HEK293 (cell line): ENCODE results near the gene PNKD.

Experiments
- CTCF ChIP-seq: fragments of 450-650 bp; formaldehyde crosslinking; IDR thresholded peaks from 2 replicates; pipeline ENCODE4 v1.5.1; 2016; ENCODE audit warnings: missing biosample characterization, missing genetic modification characterization
- PATZ1 ChIP-seq: fragments of 450-650 bp; formaldehyde crosslinking; IDR thresholded peaks from 2 replicates; pipeline ENCODE4 v1.5.1; 2016; ENCODE audit warnings: missing biosample characterization, missing genetic modification characterization
- PRDM1 ChIP-seq: fragments of 450-650 bp; formaldehyde crosslinking; IDR thresholded peaks from 2 replicates; pipeline ENCODE4; 2016; ENCODE audit warnings: missing biosample characterization, missing genetic modification characterization
- TCF7L2 ChIP-seq: IDR thresholded peaks from 2 replicates; pipeline ENCODE4 v1.6.1; 2011; ENCODE audit warnings: low read depth, mild to moderate bottlenecking, inconsistent platforms, low read length, moderate library complexity, borderline replicate concordance
- YY1 ChIP-seq: fragments of 450-650 bp; formaldehyde crosslinking; IDR thresholded peaks from 2 replicates; pipeline ENCODE4 v1.5.1; 2018; ENCODE audit warnings: missing biosample characterization, missing genetic modification characterization

GRCh38 chr2:218312267-218312756 lies 42.0 kb downstream of the PNKD start:
- TF ChIP-seq YY1 (no peak), TCF7L2 (no peak), CTCF (tag by site-specific recombination) (no peak), PRDM1 (no peak), PATZ1 (no peak)
